Chondrocyte (in vitro differentiated cells): Measurements from ENCODE around the gene GRAP2. TPM values are rescaled to one million over a fixed set of nuclear protein-coding genes. Genes with fewer than 3 reads are reported as not detected.

Experiments
- DNase-seq: peaks from one replicate; pipeline ENCODE4 v3.0.0; 2021; ENCODE audit warnings: mixed read lengths, low spot score
- H3K27ac Mint-ChIP-seq: one replicate; pipeline ENCODE4 v1.8.0; 2021; ENCODE audit warnings: mild to moderate bottlenecking, moderate library complexity, mixed read lengths; ENCODE audit not compliant: unreplicated experiment
- H3K27me3 Mint-ChIP-seq: 2 replicates; pipeline ENCODE4 v1.8.0; 2021; ENCODE audit warnings: low read depth, mixed read lengths
- H3K36me3 Mint-ChIP-seq: 2 replicates; pipeline ENCODE4 v1.8.0; 2021; ENCODE audit warnings: low read depth, mixed read lengths
- H3K4me1 Mint-ChIP-seq: 2 replicates; pipeline ENCODE4 v1.8.0; 2021; ENCODE audit warnings: low read depth, mild to moderate bottlenecking, mixed read lengths
- H3K4me3 Mint-ChIP-seq: one replicate; pipeline ENCODE4 v1.8.0; 2021; ENCODE audit warnings: mild to moderate bottlenecking, moderate library complexity, mixed read lengths; ENCODE audit not compliant: unreplicated experiment
- H3K9me3 Mint-ChIP-seq: 2 replicates; pipeline ENCODE4 v1.8.0; 2021; ENCODE audit warnings: low read depth, mixed read lengths
- total RNA-seq: library from RNA; stranded (reverse); gene quantifications from 3 replicates; pipeline ENCODE4 v1.2.1, GENCODE V29; 2021
- TF ChIP-seq, protein P1 (sequence below): fragments of 200-600 bp; sonication (generic); IDR thresholded peaks from 2 replicates; pipeline ENCODE4 v1.5.0; 2021; ENCODE audit warnings: antibody characterized with exemption, mild to moderate bottlenecking, moderate library complexity

GRAP2 gene
- total RNA-seq, 1 donor from 2014 or later: not detected

DNA sequence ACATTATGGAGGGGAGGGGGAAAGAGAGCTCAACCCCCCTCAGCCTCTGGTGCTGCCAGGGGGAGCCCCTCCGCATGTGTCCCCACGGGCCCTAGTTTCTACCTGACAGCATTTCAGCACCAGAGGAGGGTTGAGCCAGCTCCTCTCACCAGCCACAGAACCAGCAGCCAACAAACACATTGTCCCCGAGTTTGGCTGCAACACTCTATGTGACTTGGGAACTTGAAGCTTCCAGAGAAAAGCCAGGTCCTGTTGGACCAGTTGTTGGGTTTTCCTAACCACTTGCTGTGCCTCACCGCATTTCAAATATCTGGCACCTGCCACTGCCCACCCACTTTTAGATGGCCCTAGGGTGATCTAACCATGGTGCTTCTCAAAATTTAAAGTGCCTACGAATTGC is 72.8 kb downstream of the GRAP2 start:
- peaks cover 12% of the 10 kb centered on the region for H3K4me1 Mint-ChIP-seq
- peaks cover 34% of the 10 kb centered on the region for H3K27me3 Mint-ChIP-seq

DNA sequence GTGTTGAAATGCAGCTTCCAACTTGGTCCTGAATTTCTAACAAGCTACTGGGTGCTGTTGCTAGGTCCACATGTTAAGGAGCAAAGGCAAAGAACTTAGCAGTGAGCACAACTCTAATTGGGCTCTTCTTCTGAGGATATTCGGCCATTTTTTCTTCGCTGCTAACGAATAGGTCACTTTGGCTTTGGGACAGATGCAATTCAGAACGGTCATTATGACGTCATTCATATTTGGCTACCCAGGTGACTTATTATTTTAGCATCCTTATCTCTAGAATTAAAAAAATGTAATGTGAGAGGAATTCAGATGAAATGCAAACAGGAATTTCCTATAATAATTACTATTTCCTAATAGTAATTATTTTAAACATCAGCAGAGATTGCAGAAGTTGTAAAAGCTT is 73.2 kb downstream of the GRAP2 start:
- Mint-ChIP-seq H3K4me3 (no peak overlapping the region), H3K9me3 (no peaks in the 10 kb centered on the region), H3K4me1 (peaks cover 8% of the 10 kb centered on the region), H3K27ac (no peak overlapping the region), H3K27me3 (peaks cover 34% of the 10 kb centered on the region), H3K36me3 (no peaks in the 10 kb centered on the region)
- TF ChIP-seq, protein P1, sequence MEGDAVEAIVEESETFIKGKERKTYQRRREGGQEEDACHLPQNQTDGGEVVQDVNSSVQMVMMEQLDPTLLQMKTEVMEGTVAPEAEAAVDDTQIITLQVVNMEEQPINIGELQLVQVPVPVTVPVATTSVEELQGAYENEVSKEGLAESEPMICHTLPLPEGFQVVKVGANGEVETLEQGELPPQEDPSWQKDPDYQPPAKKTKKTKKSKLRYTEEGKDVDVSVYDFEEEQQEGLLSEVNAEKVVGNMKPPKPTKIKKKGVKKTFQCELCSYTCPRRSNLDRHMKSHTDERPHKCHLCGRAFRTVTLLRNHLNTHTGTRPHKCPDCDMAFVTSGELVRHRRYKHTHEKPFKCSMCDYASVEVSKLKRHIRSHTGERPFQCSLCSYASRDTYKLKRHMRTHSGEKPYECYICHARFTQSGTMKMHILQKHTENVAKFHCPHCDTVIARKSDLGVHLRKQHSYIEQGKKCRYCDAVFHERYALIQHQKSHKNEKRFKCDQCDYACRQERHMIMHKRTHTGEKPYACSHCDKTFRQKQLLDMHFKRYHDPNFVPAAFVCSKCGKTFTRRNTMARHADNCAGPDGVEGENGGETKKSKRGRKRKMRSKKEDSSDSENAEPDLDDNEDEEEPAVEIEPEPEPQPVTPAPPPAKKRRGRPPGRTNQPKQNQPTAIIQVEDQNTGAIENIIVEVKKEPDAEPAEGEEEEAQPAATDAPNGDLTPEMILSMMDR: no peak
- no peak for DNase-seq

More for the DNA sequence above, 72.8 kb downstream of the GRAP2 start:
- no peak overlapping the region for H3K27ac Mint-ChIP-seq
- no peaks in the 10 kb centered on the region for H3K36me3 Mint-ChIP-seq
- no peak for DNase-seq
- TF ChIP-seq, protein P1: no peak
- H3K4me3 Mint-ChIP-seq: no peak overlapping the region
- H3K9me3 Mint-ChIP-seq: no peaks in the 10 kb centered on the region

DNA sequence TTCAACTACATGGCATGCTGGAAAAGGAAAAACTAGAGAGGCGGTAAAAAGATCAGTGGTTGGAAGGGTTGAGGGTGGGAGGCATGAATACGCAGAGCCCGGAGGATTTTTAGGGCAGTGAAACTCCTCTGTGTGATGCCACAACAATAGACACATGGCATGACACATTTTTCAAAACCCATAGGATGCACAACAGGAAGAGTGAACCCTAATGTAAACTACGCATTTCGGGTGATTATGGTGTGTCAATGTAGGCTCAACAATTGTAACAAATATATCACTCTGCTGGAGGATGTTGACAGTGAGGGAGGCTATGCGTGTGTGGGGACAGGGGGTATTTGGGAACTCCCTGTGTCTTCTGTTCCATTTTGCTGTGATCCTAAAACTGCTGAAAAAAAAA is 78.2 kb downstream of the GRAP2 start:
- TF ChIP-seq, protein P1: no peak
- H3K4me1 Mint-ChIP-seq: peaks cover 4% of the 10 kb centered on the region
- peaks cover 29% of the 10 kb centered on the region for H3K27me3 Mint-ChIP-seq
- no peak overlapping the region for H3K27ac Mint-ChIP-seq
- no peak overlapping the region for H3K4me3 Mint-ChIP-seq
- DNase-seq: no peak
- H3K36me3 Mint-ChIP-seq: no peaks in the 10 kb centered on the region
- H3K9me3 Mint-ChIP-seq: no peaks in the 10 kb centered on the region

DNA sequence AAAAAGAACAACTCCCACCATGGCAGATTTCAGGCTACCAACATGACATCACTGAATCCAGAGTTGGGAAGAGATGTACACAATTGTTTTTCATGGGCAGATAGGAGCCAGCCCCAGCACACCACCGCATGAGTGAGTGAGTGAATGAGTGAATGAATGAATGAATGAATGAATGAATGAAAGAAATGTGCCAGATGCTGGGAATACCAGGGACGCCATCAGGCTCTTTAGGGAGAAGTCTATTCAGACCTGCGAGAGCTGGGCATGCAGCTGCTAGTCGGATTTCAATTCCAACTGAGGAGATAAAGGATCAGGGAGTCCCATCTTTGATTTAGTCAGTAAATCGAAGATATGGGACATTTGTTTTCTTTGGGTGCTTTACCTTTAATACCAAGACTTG is 78.6 kb downstream of the GRAP2 start:
- peaks cover 29% of the 10 kb centered on the region for H3K27me3 Mint-ChIP-seq
- H3K4me3 Mint-ChIP-seq: no peak overlapping the region
- H3K27ac Mint-ChIP-seq: no peak overlapping the region
- no peak for DNase-seq
- no peaks in the 10 kb centered on the region for H3K36me3 Mint-ChIP-seq
- peaks cover 6% of the 10 kb centered on the region for H3K4me1 Mint-ChIP-seq
- TF ChIP-seq, protein P1: no peak
- H3K9me3 Mint-ChIP-seq: no peaks in the 10 kb centered on the region

DNA sequence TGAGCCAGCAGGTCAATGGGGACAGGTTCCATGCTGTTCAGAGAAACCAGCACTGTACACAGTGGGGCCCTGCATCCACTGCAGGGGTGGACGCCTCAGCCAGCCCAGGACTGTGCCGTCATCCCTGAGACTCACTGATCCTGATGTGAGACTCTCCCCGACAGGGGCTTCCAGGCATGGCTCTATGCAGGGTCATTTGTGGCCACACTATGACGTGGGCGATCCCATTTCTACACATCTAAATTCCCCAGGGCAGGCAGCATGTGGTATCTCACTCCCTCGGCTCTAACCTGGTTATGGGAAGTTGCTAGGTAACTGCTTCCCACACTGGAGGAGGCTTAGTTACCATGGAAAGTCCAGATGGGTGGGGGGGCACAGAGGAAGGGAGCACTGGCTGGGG is 79.7 kb downstream of the GRAP2 start:
- no peak overlapping the region for H3K4me3 Mint-ChIP-seq
- H3K36me3 Mint-ChIP-seq: no peaks in the 10 kb centered on the region
- peaks cover 6% of the 10 kb centered on the region for H3K4me1 Mint-ChIP-seq
- H3K27ac Mint-ChIP-seq: no peak overlapping the region
- no peak for DNase-seq
- H3K9me3 Mint-ChIP-seq: no peaks in the 10 kb centered on the region
- H3K27me3 Mint-ChIP-seq: peaks cover 25% of the 10 kb centered on the region
- TF ChIP-seq, protein P1: no peak
